ACC112 (cell line): Measurements from ENCODE around the gene RPL10A.

Source experiments
- H2AFZ ChIP-seq: fragments of 200-600 bp; sonication (generic); one replicate; pipeline ENCODE4 v1.6.0; 2017; ENCODE audit warnings: antibody characterized with exemption, low read length; ENCODE audit not compliant: unreplicated experiment
- H3K27ac ChIP-seq: fragments of 200-600 bp; sonication (generic); 2 replicates; pipeline ENCODE4 v1.5.1; 2014; ENCODE audit warnings: low read depth, mild to moderate bottlenecking, antibody characterized with exemption, low read length, moderate library complexity
- H3K27me3 ChIP-seq: fragments of 200-600 bp; sonication (generic); 2 replicates; pipeline ENCODE4 v1.6.1; 2014; ENCODE audit warnings: mild to moderate bottlenecking, antibody characterized with exemption, low read length, moderate library complexity, mixed read lengths; ENCODE audit not compliant: insufficient read depth
- H3K36me3 ChIP-seq: fragments of 200-600 bp; sonication (generic); 2 replicates; pipeline ENCODE4 v1.6.1; 2016; ENCODE audit warnings: mild to moderate bottlenecking, antibody characterized with exemption, low read length, moderate library complexity, mixed read lengths; ENCODE audit not compliant: insufficient read depth
- H3K4me1 ChIP-seq: fragments of 200-600 bp; sonication (generic); one replicate; pipeline ENCODE4 v1.6.1; 2016; ENCODE audit warnings: low read length, mixed read lengths; ENCODE audit not compliant: insufficient read depth, unreplicated experiment, control insufficient read depth
- H3K4me3 ChIP-seq: fragments of 200-600 bp; sonication (generic); 2 replicates; pipeline ENCODE4 v1.5.1; 2014; ENCODE audit warnings: mild to moderate bottlenecking, low read depth, low read length
- H3K79me2 ChIP-seq: fragments of 200-600 bp; sonication (generic); one replicate; pipeline ENCODE4 v1.6.0; 2016; ENCODE audit warnings: low read length; ENCODE audit not compliant: control insufficient read depth, unreplicated experiment, insufficient read depth

Gene RPL10A

DNA sequence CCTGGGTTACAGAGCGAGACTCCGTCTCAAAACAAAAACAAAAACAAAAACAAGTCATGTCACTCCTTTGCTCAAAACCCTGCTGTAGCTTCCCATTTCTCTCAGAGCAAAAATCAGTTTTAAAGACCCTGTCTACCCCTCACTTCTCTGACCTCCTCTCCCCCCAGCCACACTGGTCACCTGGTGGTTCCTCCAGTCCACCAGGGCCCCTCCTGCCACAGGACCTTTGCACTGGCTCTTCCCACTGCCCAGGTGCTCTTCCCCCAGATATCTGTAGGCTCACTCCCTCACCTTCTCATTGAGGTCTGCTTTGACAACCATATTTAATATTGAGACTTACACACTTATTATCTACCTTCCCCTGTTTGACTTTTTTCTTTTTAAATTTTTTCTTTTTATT lies 33.6 kb downstream of the RPL10A start:
- Histone ChIP-seq H3K36me3 (no peaks in the 10 kb centered on the region), H3K27me3 (no peaks in the 10 kb centered on the region), H3K79me2 (no peaks in the 10 kb centered on the region), H3K4me3 (no peak overlapping the region), H3K27ac (no peak overlapping the region), H3K4me1 (peaks cover 13% of the 10 kb centered on the region), H2AFZ (no peak overlapping the region)

- H3K4me3 ChIP-seq = no peak overlapping the region
- H3K36me3 ChIP-seq = no peaks in the 10 kb centered on the region
- H3K27me3 ChIP-seq = no peaks in the 10 kb centered on the region
- no peaks in the 10 kb centered on the region for H3K79me2 ChIP-seq
- H3K4me1 ChIP-seq = peaks cover 13% of the 10 kb centered on the region
- H2AFZ ChIP-seq = no peak overlapping the region
- no peak overlapping the region for H3K27ac ChIP-seq
These were observed 35.3 kb downstream of the RPL10A start for GRCh38 chr6:35503534-35503933.

DNA sequence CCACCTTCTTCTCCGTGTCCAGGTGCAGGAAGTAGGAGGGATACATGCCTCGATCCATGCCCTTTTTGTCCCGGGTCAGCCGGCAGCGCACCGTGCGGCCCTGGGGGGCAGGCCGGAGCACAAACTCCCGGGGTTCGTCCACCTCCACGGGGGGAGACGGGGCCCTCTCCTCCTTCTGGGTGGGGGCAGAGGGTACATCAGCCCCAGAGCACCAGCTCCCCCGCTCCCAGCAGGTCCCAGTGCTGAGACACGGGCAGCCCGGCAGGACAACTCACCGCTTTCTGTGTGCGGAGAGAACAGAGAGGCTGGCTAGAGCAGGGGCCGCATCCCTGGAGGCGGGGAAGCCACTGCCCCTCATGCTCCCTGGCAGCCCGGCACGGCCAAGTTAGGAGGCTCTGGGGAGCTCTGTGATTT lies 37.8 kb downstream of the RPL10A start:
- Histone ChIP-seq H3K4me1 (peaks cover 5% of the 10 kb centered on the region), H3K4me3 (no peak overlapping the region), H3K36me3 (no peaks in the 10 kb centered on the region), H2AFZ (no peak overlapping the region), H3K27ac (no peak overlapping the region), H3K79me2 (no peaks in the 10 kb centered on the region), H3K27me3 (no peaks in the 10 kb centered on the region)

DNA sequence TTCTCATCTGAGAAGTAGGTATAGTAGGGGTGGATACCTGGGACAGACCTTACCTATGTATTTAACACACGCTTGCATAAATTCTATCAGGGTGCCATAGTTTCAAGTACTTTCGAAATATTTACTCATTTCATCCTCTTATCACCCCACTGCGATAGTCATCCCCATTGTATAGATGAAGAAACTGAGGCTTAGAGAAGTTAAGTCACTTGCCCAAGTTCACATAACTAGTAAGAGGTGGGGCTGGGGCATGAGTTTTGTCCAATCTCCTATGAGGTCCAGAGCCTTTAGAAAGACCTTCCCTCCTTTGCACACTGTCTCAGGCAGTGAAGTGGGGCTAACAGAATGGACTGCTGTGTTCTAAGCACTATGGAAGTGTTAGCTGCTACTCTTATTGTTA lies 38.3 kb downstream of the RPL10A start:
- Histone ChIP-seq H3K4me1 (peaks cover 5% of the 10 kb centered on the region), H3K27ac (no peak overlapping the region), H3K27me3 (peaks cover 5% of the 10 kb centered on the region; the same call in 1 of the 2 replicates), H2AFZ (no peak overlapping the region), H3K36me3 (no peaks in the 10 kb centered on the region), H3K4me3 (no peak overlapping the region), H3K79me2 (no peaks in the 10 kb centered on the region)

- Histone ChIP-seq H3K4me3 (no peak overlapping the region), H3K27ac (no peak overlapping the region), H2AFZ (no peak overlapping the region), H3K79me2 (no peaks in the 10 kb centered on the region), H3K27me3 (peaks cover 10% of the 10 kb centered on the region; the same call in 1 of the 2 replicates), H3K4me1 (peaks cover 5% of the 10 kb centered on the region), H3K36me3 (no peaks in the 10 kb centered on the region)
These were observed 39.0 kb downstream of the RPL10A start for GRCh38 chr6:35507221-35507620.

GRCh38 chr6:35508027-35508426 lies 39.8 kb downstream of the RPL10A start:
- Histone ChIP-seq H3K36me3 (no peaks in the 10 kb centered on the region), H3K4me1 (peaks cover 5% of the 10 kb centered on the region), H3K27ac (no peak overlapping the region), H3K4me3 (no peak overlapping the region), H3K79me2 (no peaks in the 10 kb centered on the region), H2AFZ (no peak overlapping the region), H3K27me3 (peaks cover 15% of the 10 kb centered on the region; the same call in 1 of the 2 replicates)

DNA sequence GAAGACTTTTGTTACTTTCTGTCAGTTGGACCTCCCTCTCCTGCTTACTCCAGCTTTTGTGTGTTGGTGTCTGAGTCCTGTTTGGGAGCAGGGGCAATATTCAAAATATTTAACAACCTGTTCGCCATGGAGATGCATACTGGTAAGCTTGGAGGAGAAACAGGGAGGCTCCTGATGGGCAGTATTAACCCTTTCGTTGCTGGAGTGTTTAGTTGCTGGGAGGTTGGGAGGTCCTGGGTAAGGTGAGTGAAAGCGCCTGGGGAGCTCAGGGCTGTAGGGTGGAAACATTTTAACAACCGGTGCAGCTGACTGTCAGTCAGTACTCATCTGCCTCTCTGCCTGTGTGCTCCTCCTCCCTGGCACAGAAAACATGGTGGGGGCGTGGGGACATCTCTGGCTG lies 40.3 kb downstream of the RPL10A start:
- Histone ChIP-seq H2AFZ (no peak overlapping the region), H3K4me1 (peaks cover 5% of the 10 kb centered on the region)

GRCh38 chr6:35510916-35511561 lies 42.8 kb downstream of the RPL10A start:
- Histone ChIP-seq H3K79me2 (no peaks in the 10 kb centered on the region), H3K36me3 (no peaks in the 10 kb centered on the region), H2AFZ (no peak overlapping the region), H3K27ac (no peak overlapping the region), H3K27me3 (peaks cover 15% of the 10 kb centered on the region; the same call in 1 of the 2 replicates), H3K4me3 (no peak overlapping the region), H3K4me1 (peaks cover 5% of the 10 kb centered on the region)

More for the DNA sequence above, 40.3 kb downstream of the RPL10A start:
- Histone ChIP-seq H3K4me3 (no peak overlapping the region), H3K27me3 (peaks cover 15% of the 10 kb centered on the region; the same call in 1 of the 2 replicates), H3K27ac (no peak overlapping the region), H3K79me2 (no peaks in the 10 kb centered on the region), H3K36me3 (no peaks in the 10 kb centered on the region)

GRCh38 chr6:35511562-35511941 lies 43.4 kb downstream of the RPL10A start:
- H3K27me3 ChIP-seq = peaks cover 15% of the 10 kb centered on the region; the same call in 1 of the 2 replicates

DNA sequence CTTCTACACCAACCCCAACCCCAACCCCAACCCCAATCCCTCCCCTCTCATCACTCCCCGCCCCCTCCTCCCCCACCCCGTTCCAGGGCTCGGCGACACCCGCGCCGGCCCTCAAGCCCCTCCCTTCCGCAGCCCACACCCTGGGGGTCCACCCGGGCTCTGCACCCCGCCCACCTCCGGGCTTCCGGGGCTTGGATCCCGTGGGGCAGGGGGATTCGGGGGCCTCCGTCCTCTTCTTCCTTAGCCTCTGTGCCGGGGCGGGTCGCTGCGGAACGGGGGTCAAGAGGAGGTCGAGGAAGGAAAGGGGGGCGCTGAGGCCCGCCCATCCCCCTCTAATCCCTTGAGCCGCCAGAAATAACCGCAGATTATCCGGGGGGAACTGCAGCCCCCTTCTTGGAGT lies 43.8 kb downstream of the RPL10A start:
- H3K79me2 ChIP-seq = no peaks in the 10 kb centered on the region
- peaks cover 15% of the 10 kb centered on the region; the same call in 1 of the 2 replicates for H3K27me3 ChIP-seq
- no peaks in the 10 kb centered on the region for H3K36me3 ChIP-seq
- H3K4me1 ChIP-seq = peaks cover 5% of the 10 kb centered on the region
- H3K4me3 ChIP-seq = no peak overlapping the region
- no peak overlapping the region for H3K27ac ChIP-seq
- no peak overlapping the region for H2AFZ ChIP-seq

More at GRCh38 chr6:35511562-35511941, 43.4 kb downstream of the RPL10A start:
- Histone ChIP-seq H3K79me2 (no peaks in the 10 kb centered on the region), H3K36me3 (no peaks in the 10 kb centered on the region), H2AFZ (no peak overlapping the region), H3K4me3 (no peak overlapping the region), H3K4me1 (peaks cover 5% of the 10 kb centered on the region), H3K27ac (no peak overlapping the region)

DNA sequence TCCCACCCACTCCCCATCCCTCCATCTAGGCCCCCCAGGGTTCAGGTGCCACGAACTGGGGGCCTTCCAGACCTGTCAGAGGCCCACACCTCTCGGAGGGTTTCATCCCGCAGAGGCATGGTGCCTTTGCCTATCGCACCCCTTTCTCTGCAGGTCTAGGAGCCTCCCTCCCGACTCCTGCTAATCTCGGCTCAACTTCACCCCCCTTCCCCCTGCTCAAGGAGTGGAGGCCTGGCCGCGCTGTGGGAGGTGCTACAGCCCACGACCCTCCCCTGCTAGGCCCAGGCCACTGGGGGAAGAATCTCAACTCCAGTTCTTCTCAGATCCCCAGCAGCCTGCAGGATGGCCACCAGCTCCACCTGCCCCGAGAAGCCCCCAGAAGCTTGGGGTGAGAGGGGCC lies 44.5 kb downstream of the RPL10A start, which contains the start of gene TULP1:
TSS of gene TULP1 (minus strand) at position 157 of the 400 bp plus-strand sequence. CDS start at position 119, 38 bp downstream.
- no peak within 1 kb of the TSS for H3K4me3 ChIP-seq

More for the DNA sequence above, 44.5 kb downstream of the RPL10A start, which contains the start of gene TULP1:
- no peaks in the 10 kb centered on the region for H3K79me2 ChIP-seq
- no peaks in the 10 kb centered on the region for H3K4me1 ChIP-seq
- no peak within 1 kb of the TSS for H2AFZ ChIP-seq
- H3K27me3 ChIP-seq = peaks cover 15% of the 10 kb centered on the region; the same call in 1 of the 2 replicates
- no peaks in the 10 kb centered on the region for H3K36me3 ChIP-seq
- no peak within 1 kb of the TSS for H3K27ac ChIP-seq
